GM12878 (cell line): ENCODE measurements around the gene AQP5.

Experiments
- IKZF2 ChIP-seq, 2 experiments: fragments of 450-650 bp; IDR thresholded peaks; 2 replicates each; pipeline ENCODE4 v1.6.1; 2017; ENCODE audit warnings: mild to moderate bottlenecking in 2 of 2, moderate library complexity in 2 of 2
- RAD21 ChIP-seq: IDR thresholded peaks from 2 replicates; pipeline ENCODE4 v1.6.1; 2011; ENCODE audit warnings: mild to moderate bottlenecking, low read depth, low read length, moderate library complexity; ENCODE audit not compliant: insufficient read depth
- TF ChIP-seq, protein P1 (sequence below): IDR thresholded peaks from 2 replicates; pipeline ENCODE4 v1.6.1; 2012; ENCODE audit warnings: low read depth, low read length, improper control_type of control experiment
- TF ChIP-seq, protein P2 (sequence below): IDR thresholded peaks from 2 replicates; pipeline ENCODE4 v1.6.1; 2012; ENCODE audit warnings: low read depth, low read length, improper control_type of control experiment
- TF ChIP-seq, protein P3 (sequence below): IDR thresholded peaks from 2 replicates; pipeline ENCODE4 v1.6.1; 2011; ENCODE audit warnings: low read depth, mild to moderate bottlenecking, low read length, moderate library complexity, borderline replicate concordance; ENCODE audit errors: extremely low read depth
- TF ChIP-seq, protein P4 (sequence below), 3 experiments: IDR thresholded peaks in 2 of 3; conservative IDR thresholded peaks in 1 of 3; 2 replicates each; pipeline ENCODE4 v1.5.1; 2011; ENCODE audit warnings: low read depth in 3 of 3, low read length in 3 of 3, mild to moderate bottlenecking in 3 of 3, control low read depth in 2 of 3, moderate library complexity in 2 of 3, inconsistent platforms in 1 of 3, mixed read lengths in 1 of 3; ENCODE audit not compliant: control insufficient read depth in 2 of 3, insufficient read depth in 1 of 3; ENCODE audit errors: extremely low read depth in 1 of 3

DNA sequence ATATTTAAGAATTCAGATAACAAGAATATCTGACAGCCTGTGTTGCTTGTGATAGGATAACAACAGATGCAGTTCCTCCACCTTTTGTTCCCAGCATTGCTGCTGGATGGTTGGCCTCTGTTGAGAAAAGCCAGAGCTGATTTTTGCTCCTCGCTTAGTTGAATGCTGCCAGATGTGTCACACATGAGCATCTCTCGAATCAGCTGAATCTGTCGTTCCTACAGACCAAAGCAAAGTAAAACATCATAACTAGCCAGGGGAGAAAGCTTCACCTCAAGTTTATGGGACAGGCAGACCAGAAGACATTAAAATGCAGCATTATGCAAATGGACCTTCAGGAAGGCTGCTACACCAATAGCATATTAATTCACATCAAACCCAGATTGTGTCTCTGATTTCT, 43.5 kb downstream of the AQP5 start:
- TF ChIP-seq RAD21 (no peak), IKZF2 (IDR thresholded peaks at IDR 0.05) (no peak)
- TF ChIP-seq, protein P1, sequence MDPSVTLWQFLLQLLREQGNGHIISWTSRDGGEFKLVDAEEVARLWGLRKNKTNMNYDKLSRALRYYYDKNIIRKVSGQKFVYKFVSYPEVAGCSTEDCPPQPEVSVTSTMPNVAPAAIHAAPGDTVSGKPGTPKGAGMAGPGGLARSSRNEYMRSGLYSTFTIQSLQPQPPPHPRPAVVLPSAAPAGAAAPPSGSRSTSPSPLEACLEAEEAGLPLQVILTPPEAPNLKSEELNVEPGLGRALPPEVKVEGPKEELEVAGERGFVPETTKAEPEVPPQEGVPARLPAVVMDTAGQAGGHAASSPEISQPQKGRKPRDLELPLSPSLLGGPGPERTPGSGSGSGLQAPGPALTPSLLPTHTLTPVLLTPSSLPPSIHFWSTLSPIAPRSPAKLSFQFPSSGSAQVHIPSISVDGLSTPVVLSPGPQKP, result no peak
- TF ChIP-seq, protein P2, sequence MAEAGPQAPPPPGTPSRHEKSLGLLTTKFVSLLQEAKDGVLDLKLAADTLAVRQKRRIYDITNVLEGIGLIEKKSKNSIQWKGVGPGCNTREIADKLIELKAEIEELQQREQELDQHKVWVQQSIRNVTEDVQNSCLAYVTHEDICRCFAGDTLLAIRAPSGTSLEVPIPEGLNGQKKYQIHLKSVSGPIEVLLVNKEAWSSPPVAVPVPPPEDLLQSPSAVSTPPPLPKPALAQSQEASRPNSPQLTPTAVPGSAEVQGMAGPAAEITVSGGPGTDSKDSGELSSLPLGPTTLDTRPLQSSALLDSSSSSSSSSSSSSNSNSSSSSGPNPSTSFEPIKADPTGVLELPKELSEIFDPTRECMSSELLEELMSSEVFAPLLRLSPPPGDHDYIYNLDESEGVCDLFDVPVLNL, result no peak
- TF ChIP-seq, protein P3, sequence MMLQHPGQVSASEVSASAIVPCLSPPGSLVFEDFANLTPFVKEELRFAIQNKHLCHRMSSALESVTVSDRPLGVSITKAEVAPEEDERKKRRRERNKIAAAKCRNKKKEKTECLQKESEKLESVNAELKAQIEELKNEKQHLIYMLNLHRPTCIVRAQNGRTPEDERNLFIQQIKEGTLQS, result no peak
- TF ChIP-seq, protein P4, sequence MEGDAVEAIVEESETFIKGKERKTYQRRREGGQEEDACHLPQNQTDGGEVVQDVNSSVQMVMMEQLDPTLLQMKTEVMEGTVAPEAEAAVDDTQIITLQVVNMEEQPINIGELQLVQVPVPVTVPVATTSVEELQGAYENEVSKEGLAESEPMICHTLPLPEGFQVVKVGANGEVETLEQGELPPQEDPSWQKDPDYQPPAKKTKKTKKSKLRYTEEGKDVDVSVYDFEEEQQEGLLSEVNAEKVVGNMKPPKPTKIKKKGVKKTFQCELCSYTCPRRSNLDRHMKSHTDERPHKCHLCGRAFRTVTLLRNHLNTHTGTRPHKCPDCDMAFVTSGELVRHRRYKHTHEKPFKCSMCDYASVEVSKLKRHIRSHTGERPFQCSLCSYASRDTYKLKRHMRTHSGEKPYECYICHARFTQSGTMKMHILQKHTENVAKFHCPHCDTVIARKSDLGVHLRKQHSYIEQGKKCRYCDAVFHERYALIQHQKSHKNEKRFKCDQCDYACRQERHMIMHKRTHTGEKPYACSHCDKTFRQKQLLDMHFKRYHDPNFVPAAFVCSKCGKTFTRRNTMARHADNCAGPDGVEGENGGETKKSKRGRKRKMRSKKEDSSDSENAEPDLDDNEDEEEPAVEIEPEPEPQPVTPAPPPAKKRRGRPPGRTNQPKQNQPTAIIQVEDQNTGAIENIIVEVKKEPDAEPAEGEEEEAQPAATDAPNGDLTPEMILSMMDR (IDR thresholded peaks at IDR 0.05 in 2 of 3, conservative IDR thresholded peaks at IDR 0.05 in 1 of 3; ENCODE audit: control insufficient read depth in 2 of 3, extremely low read depth in 1 of 3, insufficient read depth in 1 of 3, low read depth in 3 of 3, low read length in 3 of 3), result no peak
